Breast epithelium (tissue), 4 donors: Measurements from ENCODE around the gene PROM2. TPM values are rescaled to one million over a fixed set of nuclear protein-coding genes. Genes with fewer than 3 reads are reported as not detected.

Experiments
- DNase-seq, 2 donors: peaks; one replicate each; pipeline ENCODE4 v3.0.0-alpha.2; 2019; ENCODE audit warnings: low spot score in 2 of 2
- H3K27ac ChIP-seq, 2 donors: fragments of 200-600 bp; sonication (generic) in 1 of 2; one replicate each; pipeline ENCODE4 v1.5.1; 2016 to 2019; ENCODE audit warnings: mild to moderate bottlenecking in 1 of 2
- H3K27me3 ChIP-seq, 2 donors: fragments of 200-600 bp; sonication (generic) in 1 of 2; one replicate each; pipeline versions ENCODE4 v1.5.1 to v1.6.0; 2017 to 2019; ENCODE audit warnings: control low read depth in 1 of 2, mild to moderate bottlenecking in 1 of 2
- H3K36me3 ChIP-seq: fragments of 200-600 bp; one replicate; pipeline ENCODE4 v1.5.1; 2019
- H3K4me1 ChIP-seq, 2 donors: fragments of 200-600 bp; sonication (generic); one replicate each; pipeline ENCODE4 v1.5.1; 2016 to 2019; ENCODE audit warnings: control low read depth in 1 of 2
- H3K4me3 ChIP-seq, 3 donors: fragments of 200-600 bp; sonication (generic); 1 replicate in 2 of 3; 2 replicates in 1 of 3; pipeline ENCODE4 v1.5.1; 2016 to 2019; ENCODE audit warnings: mild to moderate bottlenecking in 3 of 3, moderate library complexity in 2 of 3
- H3K9me3 ChIP-seq, 2 donors: fragments of 200-600 bp; sonication (generic) in 1 of 2; one replicate each; pipeline ENCODE4 v1.5.1; 2016 to 2019; ENCODE audit warnings: control low read depth in 1 of 2
- POLR2A ChIP-seq: fragments of 450-650 bp; IDR thresholded peaks from one replicate; pipeline ENCODE4 v1.6.1; 2016; ENCODE audit warnings: antibody characterized with exemption, mild to moderate bottlenecking, moderate library complexity
- POLR2AphosphoS5 ChIP-seq, 3 donors: sonication (generic); formaldehyde crosslinking; IDR thresholded peaks; one replicate each; pipeline ENCODE4 v1.6.1; 2017; ENCODE audit warnings: antibody characterized with exemption in 3 of 3
- intact Hi-C: fragments of 100-400 bp; cut with DNase I; formaldehyde crosslinking; loops from one replicate; pipeline ENCODE4 v1.15.1; 2023; ENCODE audit warnings: low total_unique reads
- total RNA-seq, 3 donors: library from RNA; depleted of rRNA; stranded (reverse); fragments of >200 nt; gene quantifications; one replicate each; pipeline ENCODE4 v1.1.0, GENCODE V29; 2016
- TF ChIP-seq, protein P1 (sequence below), 3 donors: fragments of 450-650 bp; IDR thresholded peaks; one replicate each; pipeline ENCODE4 v1.5.1; 2016 to 2017; ENCODE audit warnings: antibody characterized with exemption in 3 of 3, mild to moderate bottlenecking in 3 of 3, moderate library complexity in 3 of 3

The PROM2 gene
- total RNA-seq, 3 donors from 2014 or later: 1.4 to 48.8 (median 47.7) TPM

DNA sequence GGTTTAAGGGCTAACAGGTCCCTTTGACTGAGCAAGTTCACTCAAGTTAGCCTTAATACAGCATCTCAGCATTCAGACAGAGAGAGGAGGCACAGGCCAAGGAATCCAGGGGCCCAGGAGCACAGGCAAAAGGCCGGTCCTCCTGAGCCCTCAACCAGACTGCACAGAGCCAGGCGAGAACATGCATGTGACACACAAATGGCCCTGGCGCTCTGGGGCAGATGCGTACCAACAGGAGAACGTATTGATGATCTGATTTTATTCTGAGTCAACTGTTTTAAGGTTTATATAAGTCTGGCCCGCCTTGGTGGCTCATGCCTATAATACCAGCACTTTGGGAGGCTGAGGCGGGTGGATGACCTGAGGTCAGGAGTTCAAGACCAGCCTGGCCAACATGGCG, 57.8 kb downstream of the PROM2 start:
- H3K9me3 ChIP-seq: no peaks in the 10 kb centered on the region
- intact Hi-C loops: no loop called here
- TF ChIP-seq, protein P1, sequence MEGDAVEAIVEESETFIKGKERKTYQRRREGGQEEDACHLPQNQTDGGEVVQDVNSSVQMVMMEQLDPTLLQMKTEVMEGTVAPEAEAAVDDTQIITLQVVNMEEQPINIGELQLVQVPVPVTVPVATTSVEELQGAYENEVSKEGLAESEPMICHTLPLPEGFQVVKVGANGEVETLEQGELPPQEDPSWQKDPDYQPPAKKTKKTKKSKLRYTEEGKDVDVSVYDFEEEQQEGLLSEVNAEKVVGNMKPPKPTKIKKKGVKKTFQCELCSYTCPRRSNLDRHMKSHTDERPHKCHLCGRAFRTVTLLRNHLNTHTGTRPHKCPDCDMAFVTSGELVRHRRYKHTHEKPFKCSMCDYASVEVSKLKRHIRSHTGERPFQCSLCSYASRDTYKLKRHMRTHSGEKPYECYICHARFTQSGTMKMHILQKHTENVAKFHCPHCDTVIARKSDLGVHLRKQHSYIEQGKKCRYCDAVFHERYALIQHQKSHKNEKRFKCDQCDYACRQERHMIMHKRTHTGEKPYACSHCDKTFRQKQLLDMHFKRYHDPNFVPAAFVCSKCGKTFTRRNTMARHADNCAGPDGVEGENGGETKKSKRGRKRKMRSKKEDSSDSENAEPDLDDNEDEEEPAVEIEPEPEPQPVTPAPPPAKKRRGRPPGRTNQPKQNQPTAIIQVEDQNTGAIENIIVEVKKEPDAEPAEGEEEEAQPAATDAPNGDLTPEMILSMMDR (IDR thresholded peaks at IDR 0.05): no peak
- TF ChIP-seq POLR2AphosphoS5 (IDR thresholded peaks at IDR 0.05): no peak
- H3K36me3 ChIP-seq: no peaks in the 10 kb centered on the region
- DNase-seq: no peak
- H3K4me3 ChIP-seq: no peak overlapping the region
- no peaks in the 10 kb centered on the region for H3K27me3 ChIP-seq
- H3K4me1 ChIP-seq: peaks cover 0 to 5% of the 10 kb centered on the region in 2 donors
- no peak overlapping the region for H3K27ac ChIP-seq

DNA sequence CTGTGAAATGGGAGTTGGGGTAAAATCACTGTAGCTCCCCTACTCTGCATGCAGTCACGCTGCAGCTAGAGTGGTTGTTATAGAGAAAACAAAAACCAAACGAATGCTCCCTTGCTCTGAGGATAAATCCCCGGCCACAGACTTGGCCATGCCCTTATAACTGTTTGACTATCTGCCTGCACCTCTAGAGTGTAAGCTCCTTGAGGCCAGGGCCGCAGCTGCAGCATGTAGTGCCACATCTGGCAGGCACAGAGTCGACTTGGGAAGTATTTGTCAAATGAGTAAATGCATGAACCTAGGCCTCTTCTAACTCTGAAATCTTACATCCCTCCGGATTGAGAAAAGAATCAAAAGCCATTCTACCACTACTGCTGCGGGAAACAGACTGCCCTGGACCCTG, 58.8 kb downstream of the PROM2 start:
- no peak for TF ChIP-seq POLR2AphosphoS5 (IDR thresholded peaks at IDR 0.05)
- no peak for TF ChIP-seq POLR2A
- TF ChIP-seq, protein P1 (IDR thresholded peaks at IDR 0.05): no peak
- Histone ChIP-seq H3K9me3 (no peaks in the 10 kb centered on the region), H3K27me3 (no peaks in the 10 kb centered on the region), H3K36me3 (no peaks in the 10 kb centered on the region), H3K4me1 (peaks cover 0 to 5% of the 10 kb centered on the region in 2 donors), H3K4me3 (no peak overlapping the region), H3K27ac (no peak overlapping the region)
- intact Hi-C loops: no loop called here
- no peak for DNase-seq

GRCh38 chr2:95333888-95334338, 59.7 kb downstream of the PROM2 start:
- Histone ChIP-seq H3K36me3 (no peaks in the 10 kb centered on the region), H3K27me3 (no peaks in the 10 kb centered on the region), H3K4me3 (peak overlapping the region in 1 of 3 donors; percentile 5), H3K4me1 (peaks cover 0 to 5% of the 10 kb centered on the region in 2 donors), H3K9me3 (no peaks in the 10 kb centered on the region), H3K27ac (peak overlapping the region; percentile 17 to 68)
- intact Hi-C loops: no loop called here
- no peak for TF ChIP-seq POLR2A
- TF ChIP-seq, protein P1 (IDR thresholded peaks at IDR 0.05): no peak
- TF ChIP-seq POLR2AphosphoS5 (IDR thresholded peaks at IDR 0.05): no peak
- DNase-seq: peak; percentile 88 to 95

GRCh38 chr2:95334916-95335641, 60.8 kb downstream of the PROM2 start:
- Histone ChIP-seq H3K36me3 (no peaks in the 10 kb centered on the region), H3K4me1 (peaks cover 0 to 5% of the 10 kb centered on the region in 2 donors), H3K4me3 (no peak overlapping the region), H3K9me3 (no peaks in the 10 kb centered on the region), H3K27ac (no peak overlapping the region), H3K27me3 (no peaks in the 10 kb centered on the region)
- intact Hi-C loops: no loop called here
- TF ChIP-seq, protein P1 (IDR thresholded peaks at IDR 0.05): no peak
- TF ChIP-seq POLR2A (no peak), POLR2AphosphoS5 (IDR thresholded peaks at IDR 0.05) (no peak)
- no peak for DNase-seq

- no peak for TF ChIP-seq POLR2AphosphoS5 (IDR thresholded peaks at IDR 0.05)
- no peak for TF ChIP-seq POLR2A
- TF ChIP-seq, protein P1 (IDR thresholded peaks at IDR 0.05): no peak
- Histone ChIP-seq H3K4me1 (peaks cover 0 to 5% of the 10 kb centered on the region in 2 donors), H3K9me3 (no peaks in the 10 kb centered on the region), H3K27me3 (no peaks in the 10 kb centered on the region), H3K27ac (no peak overlapping the region), H3K36me3 (no peaks in the 10 kb centered on the region), H3K4me3 (no peak overlapping the region)
- intact Hi-C loops: no loop called here
- DNase-seq: no peak
Observed at GRCh38 chr2:95336406-95336805, 62.2 kb downstream of the PROM2 start.
